T-helper 1 cell treated with Interleukin-12 subunit alpha and Interleukin-12 subunit beta and Interleukin-4 antibody, amounts not matched to agents 30 ng/mL and 1 ng/mL, for 36 hours (primary cell): ENCODE measurements around the gene ABCC2. TPM values are rescaled to one million over a fixed set of nuclear protein-coding genes. Genes with fewer than 3 reads are reported as not detected.
"Not testable (repeated sequence)": the region's sequence is repeated elsewhere in the genome, so short reads cannot be mapped to it uniquely, and the experiment has no call there.

Experiments
- intact Hi-C: fragments of 100-400 bp; cut with micrococcal nuclease; formaldehyde crosslinking; loops from one replicate; pipeline ENCODE4 v1.15.1; 2024
- total RNA-seq: library from RNA; stranded (reverse); gene quantifications from 2 replicates; pipeline ENCODE4 v1.2.3, GENCODE V29; 2022

The ABCC2 gene
- total RNA-seq, 1 donor from 2014 or later = 1.9 TPM

GRCh38 chr10:99807786-99808185 is 25.3 kb downstream of the ABCC2 start:
- intact Hi-C loops = no loop called here

- intact Hi-C loops = no loop called here
Observed at GRCh38 chr10:99808270-99808669, 25.8 kb downstream of the ABCC2 start.

GRCh38 chr10:99809481-99809880 is 27.0 kb downstream of the ABCC2 start:
- intact Hi-C loops = no loop called here

- intact Hi-C loops = no loop called here
Observed at GRCh38 chr10:99809931-99810615, 27.6 kb downstream of the ABCC2 start.

- intact Hi-C loops = no loop called here
Observed at GRCh38 chr10:99812177-99812576, 29.7 kb downstream of the ABCC2 start.

GRCh38 chr10:99814143-99814542 is 31.7 kb downstream of the ABCC2 start:
- intact Hi-C loops = no loop called here

GRCh38 chr10:99815621-99816020 is 33.2 kb downstream of the ABCC2 start:
- intact Hi-C loops = no loop called here

GRCh38 chr10:99827936-99828335 is 45.5 kb downstream of the ABCC2 start:
- intact Hi-C loops = no loop called here

- intact Hi-C loops = no loop called here
Observed at GRCh38 chr10:99828464-99828863, 46.0 kb downstream of the ABCC2 start.

GRCh38 chr10:99832439-99832838 is 50.0 kb downstream of the ABCC2 start:
- intact Hi-C loops = no loop called here

GRCh38 chr10:99834410-99834809 is 52.0 kb downstream of the ABCC2 start:
- intact Hi-C loops = no loop called here

GRCh38 chr10:99835947-99836346 is 53.5 kb downstream of the ABCC2 start:
- intact Hi-C loops = no loop called here

- intact Hi-C loops = no loop called here
Observed at GRCh38 chr10:99836711-99837110, 54.3 kb downstream of the ABCC2 start.

GRCh38 chr10:99840859-99841258 is 58.4 kb downstream of the ABCC2 start:
- intact Hi-C loops = not testable (repeated sequence)

GRCh38 chr10:99841746-99842145 is 59.3 kb downstream of the ABCC2 start:
- intact Hi-C loops = no loop called here

GRCh38 chr10:99843310-99843709 is 60.9 kb downstream of the ABCC2 start:
- intact Hi-C loops = no loop called here

- intact Hi-C loops = no loop called here
Observed at GRCh38 chr10:99844433-99844955, 62.1 kb downstream of the ABCC2 start.

GRCh38 chr10:99845837-99846382 is 63.5 kb downstream of the ABCC2 start:
- intact Hi-C loops = loop anchor here (1.0 to 5.0 kb wide), 7 partner anchors 24 to 661 kb away; partner anchors contain the start of genes DNMBP and ERLIN1

- intact Hi-C loops = loop anchor here (5.0 kb wide), 4 partner anchors 338 to 658 kb away; partner anchors contain the start of gene ERLIN1
Observed at GRCh38 chr10:99849057-99849456, 66.6 kb downstream of the ABCC2 start.

GRCh38 chr10:99849536-99849935 is 67.1 kb downstream of the ABCC2 start:
- intact Hi-C loops = loop anchor here (5.0 kb wide), 4 partner anchors 338 to 658 kb away; partner anchors contain the start of gene ERLIN1

- intact Hi-C loops = loop anchor here (2.0 kb wide), 1 partner anchor 195 kb away; no protein-coding TSS in a partner anchor
Observed at GRCh38 chr10:99850021-99850766, 67.8 kb downstream of the ABCC2 start.
